Measurements from ENCODE around the gene DHRS3. TPM values are rescaled to one million over a fixed set of nuclear protein-coding genes. Genes with fewer than 3 reads are reported as not detected.

The DHRS3 gene
- total RNA-seq, 4 donors from 2014 or later: 115 to 211 (median 186) TPM

DNA sequence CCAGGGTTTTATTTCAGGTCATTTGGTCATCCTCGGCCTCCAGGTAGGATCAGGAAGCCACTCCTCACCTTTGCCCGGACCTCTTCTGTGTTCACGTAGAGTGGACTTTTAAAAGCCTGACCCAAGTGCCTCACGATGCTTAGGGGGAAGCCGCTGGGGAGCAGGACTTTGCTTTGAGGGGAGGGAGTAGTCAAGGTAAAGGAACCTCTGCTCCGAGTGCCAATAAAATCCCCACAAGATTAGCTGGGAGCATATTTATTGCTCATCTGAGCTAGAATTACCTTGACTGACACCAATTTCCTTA is 603 bp upstream of the DHRS3 start:
- no peaks in the 10 kb centered on the region for H3K27me3 ChIP-seq
- H3K27ac ChIP-seq: peak overlapping the region; percentile 98 to 100 (median 98)
- 0% methylated on average over 1 of the region's 6 CpGs; no CpG with 5 or more reads in 1 of the 2 donors for WGBS, 2 donors (ENCODE audit: low coverage in 1 of 2)
- peak overlapping the region; percentile 94 to 97 for H3K4me3 ChIP-seq
- peaks cover 0 to 5% of the 10 kb centered on the region in 2 donors for H3K36me3 ChIP-seq
- no peaks in the 10 kb centered on the region for H3K9me3 ChIP-seq
- TF ChIP-seq, protein P1, sequence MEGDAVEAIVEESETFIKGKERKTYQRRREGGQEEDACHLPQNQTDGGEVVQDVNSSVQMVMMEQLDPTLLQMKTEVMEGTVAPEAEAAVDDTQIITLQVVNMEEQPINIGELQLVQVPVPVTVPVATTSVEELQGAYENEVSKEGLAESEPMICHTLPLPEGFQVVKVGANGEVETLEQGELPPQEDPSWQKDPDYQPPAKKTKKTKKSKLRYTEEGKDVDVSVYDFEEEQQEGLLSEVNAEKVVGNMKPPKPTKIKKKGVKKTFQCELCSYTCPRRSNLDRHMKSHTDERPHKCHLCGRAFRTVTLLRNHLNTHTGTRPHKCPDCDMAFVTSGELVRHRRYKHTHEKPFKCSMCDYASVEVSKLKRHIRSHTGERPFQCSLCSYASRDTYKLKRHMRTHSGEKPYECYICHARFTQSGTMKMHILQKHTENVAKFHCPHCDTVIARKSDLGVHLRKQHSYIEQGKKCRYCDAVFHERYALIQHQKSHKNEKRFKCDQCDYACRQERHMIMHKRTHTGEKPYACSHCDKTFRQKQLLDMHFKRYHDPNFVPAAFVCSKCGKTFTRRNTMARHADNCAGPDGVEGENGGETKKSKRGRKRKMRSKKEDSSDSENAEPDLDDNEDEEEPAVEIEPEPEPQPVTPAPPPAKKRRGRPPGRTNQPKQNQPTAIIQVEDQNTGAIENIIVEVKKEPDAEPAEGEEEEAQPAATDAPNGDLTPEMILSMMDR (IDR thresholded peaks at IDR 0.05): no peak
- no peak for TF ChIP-seq EP300 (IDR thresholded peaks at IDR 0.05)
- no peak for TF ChIP-seq POLR2AphosphoS5 (IDR thresholded peaks at IDR 0.05)
- no peak for TF ChIP-seq POLR2A (IDR thresholded peaks at IDR 0.05)
- H3K4me1 ChIP-seq: peaks cover 0 to 65% (median 33%) of the 10 kb centered on the region in 3 donors
- ATAC-seq: no peak

DNA sequence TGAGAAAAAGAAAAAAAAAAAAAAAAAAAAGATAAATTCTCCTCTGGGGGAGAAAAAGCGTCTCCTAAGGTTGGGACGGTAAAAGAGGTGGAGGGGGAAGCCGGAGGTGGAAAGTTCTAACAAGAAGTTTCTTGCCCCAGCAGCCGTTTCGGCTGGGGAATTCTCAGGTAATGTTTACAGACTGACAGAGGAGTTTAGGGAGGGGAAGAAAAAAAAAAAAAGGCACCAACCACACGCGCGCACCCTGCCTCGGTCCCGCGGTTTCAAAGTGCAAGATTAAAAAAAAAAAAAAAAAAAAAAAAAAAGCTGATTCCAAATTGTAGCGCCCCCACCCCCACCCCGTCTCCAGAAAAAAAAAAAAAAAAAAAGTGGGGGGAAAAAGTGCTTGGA is 504 bp downstream of the DHRS3 start:
- peak overlapping the region; percentile 98 to 100 (median 98) for H3K27ac ChIP-seq
- peaks cover 0 to 65% (median 35%) of the 10 kb centered on the region in 3 donors for H3K4me1 ChIP-seq
- ATAC-seq: no peak
- peak overlapping the region; percentile 94 to 97 for H3K4me3 ChIP-seq
- peaks cover 0 to 16% of the 10 kb centered on the region in 2 donors for H3K36me3 ChIP-seq
- H3K9me3 ChIP-seq: no peaks in the 10 kb centered on the region
- no peaks in the 10 kb centered on the region for H3K27me3 ChIP-seq
- WGBS, 2 donors (ENCODE audit: low coverage in 1 of 2): 0% methylated on average over 12 to 13 of the region's 13 CpGs
- TF ChIP-seq, protein P1 (IDR thresholded peaks at IDR 0.05): no peak

DNA sequence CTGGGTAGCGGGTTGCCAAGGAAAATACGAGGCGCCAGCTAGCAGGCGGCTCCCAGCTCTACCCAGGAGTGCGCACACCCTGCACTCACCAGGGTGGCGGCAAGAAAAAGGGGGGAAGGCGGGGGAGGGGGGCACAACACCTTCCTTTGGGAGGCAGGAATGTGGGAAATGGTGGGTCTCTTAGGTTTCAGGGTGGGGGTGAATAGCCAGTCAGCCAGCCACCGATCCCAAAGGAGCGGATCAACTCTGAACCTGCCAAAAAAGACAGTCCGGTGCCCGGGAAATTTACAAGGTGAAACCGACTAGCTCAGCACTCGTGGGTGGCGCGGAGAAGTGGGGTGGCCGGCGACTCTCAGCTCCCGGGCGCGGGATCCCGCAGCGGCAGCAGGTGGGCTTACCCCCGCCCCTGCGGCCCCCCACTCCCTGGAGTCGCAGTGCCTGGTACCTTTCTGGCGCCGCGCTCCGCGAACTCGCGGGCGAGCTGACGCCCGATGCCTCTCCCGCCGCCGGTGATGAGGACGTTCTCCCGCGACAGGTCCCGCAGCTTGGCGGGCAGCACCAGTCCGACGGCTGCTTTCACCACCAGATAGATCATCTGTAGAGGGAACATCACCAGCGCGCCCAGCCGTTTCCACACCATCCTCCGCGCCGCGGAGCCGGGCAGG is 1.2 kb downstream of the DHRS3 start:
- no peak for ATAC-seq
- peak overlapping the region; percentile 94 to 97 for H3K4me3 ChIP-seq
- peaks cover 0 to 23% of the 10 kb centered on the region in 2 donors for H3K36me3 ChIP-seq
- H3K4me1 ChIP-seq: peaks cover 0 to 65% (median 35%) of the 10 kb centered on the region in 3 donors
- TF ChIP-seq POLR2A (IDR thresholded peaks at IDR 0.05) (peak; percentile 26 to 53), EP300 (IDR thresholded peaks at IDR 0.05) (no peak), POLR2AphosphoS5 (IDR thresholded peaks at IDR 0.05) (peak; percentile 35)
- TF ChIP-seq, protein P1 (IDR thresholded peaks at IDR 0.05): peak in 1 of 4 experiments; percentile 11
- 0 to 3% methylated on average over 3 to 7 of the region's 53 CpGs for WGBS, 2 donors (ENCODE audit: low coverage in 1 of 2)
- no peaks in the 10 kb centered on the region for H3K9me3 ChIP-seq
- H3K27ac ChIP-seq: peak overlapping the region; percentile 98 to 100 (median 98)
- H3K27me3 ChIP-seq: no peaks in the 10 kb centered on the region

DNA sequence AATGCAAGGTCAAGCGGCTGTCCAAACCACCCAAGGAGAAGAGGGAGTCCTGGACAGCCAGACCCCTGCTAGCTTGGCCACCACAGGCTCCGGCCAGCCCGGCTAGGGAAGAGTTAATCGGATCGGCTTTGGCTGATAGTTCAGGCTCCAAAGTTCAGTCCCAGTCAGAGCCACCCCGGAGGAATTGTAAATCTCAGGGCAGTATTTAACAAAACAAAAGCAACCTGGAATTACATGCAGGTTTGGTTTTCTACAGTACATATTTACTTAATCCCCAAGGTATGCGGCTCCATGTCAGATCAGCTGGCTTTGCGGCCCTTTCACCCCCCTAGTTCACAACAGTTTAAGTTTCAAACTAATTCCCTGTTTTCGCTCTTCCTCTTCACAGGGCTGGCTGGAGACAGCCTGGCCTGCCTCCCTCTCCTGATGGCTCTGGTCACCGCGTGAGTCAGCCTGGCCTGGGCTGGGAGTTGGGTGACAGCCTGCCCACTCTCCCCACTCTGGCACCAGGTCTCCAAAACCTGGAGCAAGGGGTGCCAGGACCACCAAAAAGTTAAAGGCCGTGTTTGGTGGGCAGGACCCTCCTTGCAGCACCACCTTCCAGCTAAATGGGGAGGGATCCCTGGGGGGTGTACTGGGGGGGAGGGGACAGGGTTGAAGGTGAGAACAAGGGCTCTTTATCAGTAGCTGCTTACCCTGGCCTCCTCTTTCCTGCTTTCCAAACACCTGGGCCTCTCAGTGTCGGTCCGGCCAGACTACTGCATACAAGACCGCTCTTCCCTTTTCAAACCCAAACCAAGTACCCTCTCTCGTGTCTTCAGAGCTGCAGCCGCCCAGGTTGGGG is 1.9 kb downstream of the DHRS3 start:
- Histone ChIP-seq H3K4me1 (peaks cover 0 to 65% (median 30%) of the 10 kb centered on the region in 3 donors), H3K36me3 (peaks cover 0 to 30% of the 10 kb centered on the region in 2 donors), H3K9me3 (no peaks in the 10 kb centered on the region), H3K27ac (peak overlapping the region; percentile 98 to 100 (median 98)), H3K27me3 (no peaks in the 10 kb centered on the region), H3K4me3 (peak overlapping the region; percentile 94 to 97)
- 11 to 20% methylated on average over 2 to 9 of the region's 17 CpGs for WGBS, 2 donors (ENCODE audit: low coverage in 1 of 2)
- peak; percentile 40 for ATAC-seq
- TF ChIP-seq POLR2A (IDR thresholded peaks at IDR 0.05) (peak; percentile 45 to 48), POLR2AphosphoS5 (IDR thresholded peaks at IDR 0.05) (peak; percentile 82), EP300 (IDR thresholded peaks at IDR 0.05) (no peak)
- TF ChIP-seq, protein P1 (IDR thresholded peaks at IDR 0.05): no peak

Measured in gastroesophageal sphincter (tissue), 4 donors.